ENCODE measurements around the gene RHOD. TPM values are rescaled to one million over a fixed set of nuclear protein-coding genes. Genes with fewer than 3 reads are reported as not detected.

Gene RHOD
- total and polyA plus RNA-seq, 4 donors: 1.3 to 16.8 (median 3.2) TPM

GRCh38 chr11:67099831-67100324, 43.2 kb downstream of the RHOD start:
- Histone ChIP-seq H3K4me3 (ENCODE audit: low read depth, low read length) (no peak overlapping the region), H3K36me3 (ENCODE audit: control insufficient read depth, insufficient read depth, low read length) (no peaks in the 10 kb centered on the region), H3K27ac (ENCODE audit: low read depth, low read length) (no peak overlapping the region), H3K27me3 (ENCODE audit: control insufficient read depth, insufficient read depth, low read length) (no peaks in the 10 kb centered on the region), H3K4me1 (ENCODE audit: control insufficient read depth, insufficient read depth, low read length) (peaks cover 5% of the 10 kb centered on the region), H3K9me3 (ENCODE audit: control insufficient read depth, insufficient read depth, low read length) (no peaks in the 10 kb centered on the region)
- WGBS (ENCODE audit: insufficient coverage): 72% methylated on average over 4 of the region's 6 CpGs
- DNase-seq (ENCODE audit: low read depth in 4 of 6, low spot score in 6 of 6): peak in 1 of 6 donors; percentile 31

- DNase-seq (ENCODE audit: low read depth in 4 of 6, low spot score in 6 of 6): no peak
- peaks cover 5% of the 10 kb centered on the region for H3K4me1 ChIP-seq (ENCODE audit: control insufficient read depth, insufficient read depth, low read length)
- no peak overlapping the region for H3K27ac ChIP-seq (ENCODE audit: low read depth, low read length)
- H3K36me3 ChIP-seq (ENCODE audit: control insufficient read depth, insufficient read depth, low read length): no peaks in the 10 kb centered on the region
- H3K4me3 ChIP-seq (ENCODE audit: low read depth, low read length): no peak overlapping the region
- no peaks in the 10 kb centered on the region for H3K27me3 ChIP-seq (ENCODE audit: control insufficient read depth, insufficient read depth, low read length)
- H3K9me3 ChIP-seq (ENCODE audit: control insufficient read depth, insufficient read depth, low read length): no peaks in the 10 kb centered on the region
- 91% methylated on average over 8 of the region's 8 CpGs for WGBS (ENCODE audit: insufficient coverage)
These were observed 46.0 kb downstream of the RHOD start for GRCh38 chr11:67102664-67103063.

GRCh38 chr11:67105964-67106363, 49.3 kb downstream of the RHOD start:
- Histone ChIP-seq H3K9me3 (ENCODE audit: control insufficient read depth, insufficient read depth, low read length) (no peaks in the 10 kb centered on the region), H3K27me3 (ENCODE audit: control insufficient read depth, insufficient read depth, low read length) (no peaks in the 10 kb centered on the region), H3K27ac (ENCODE audit: low read depth, low read length) (no peak overlapping the region), H3K4me1 (ENCODE audit: control insufficient read depth, insufficient read depth, low read length) (no peaks in the 10 kb centered on the region), H3K4me3 (ENCODE audit: low read depth, low read length) (no peak overlapping the region), H3K36me3 (ENCODE audit: control insufficient read depth, insufficient read depth, low read length) (no peaks in the 10 kb centered on the region)
- DNase-seq (ENCODE audit: low read depth in 4 of 6, low spot score in 6 of 6): no peak
- 80% methylated on average over 1 of the region's 2 CpGs for WGBS (ENCODE audit: insufficient coverage)

- Histone ChIP-seq H3K27ac (ENCODE audit: low read depth, low read length) (no peak overlapping the region), H3K4me1 (ENCODE audit: control insufficient read depth, insufficient read depth, low read length) (peaks cover 5% of the 10 kb centered on the region), H3K9me3 (ENCODE audit: control insufficient read depth, insufficient read depth, low read length) (no peaks in the 10 kb centered on the region), H3K36me3 (ENCODE audit: control insufficient read depth, insufficient read depth, low read length) (no peaks in the 10 kb centered on the region), H3K27me3 (ENCODE audit: control insufficient read depth, insufficient read depth, low read length) (no peaks in the 10 kb centered on the region), H3K4me3 (ENCODE audit: low read depth, low read length) (no peak overlapping the region)
- 60% methylated on average over 1 of the region's 1 CpG for WGBS (ENCODE audit: insufficient coverage)
- peak in 1 of 6 donors; percentile 45 for DNase-seq (ENCODE audit: low read depth in 4 of 6, low spot score in 6 of 6)
These were observed 54.6 kb downstream of the RHOD start for GRCh38 chr11:67111261-67111660.

DNA sequence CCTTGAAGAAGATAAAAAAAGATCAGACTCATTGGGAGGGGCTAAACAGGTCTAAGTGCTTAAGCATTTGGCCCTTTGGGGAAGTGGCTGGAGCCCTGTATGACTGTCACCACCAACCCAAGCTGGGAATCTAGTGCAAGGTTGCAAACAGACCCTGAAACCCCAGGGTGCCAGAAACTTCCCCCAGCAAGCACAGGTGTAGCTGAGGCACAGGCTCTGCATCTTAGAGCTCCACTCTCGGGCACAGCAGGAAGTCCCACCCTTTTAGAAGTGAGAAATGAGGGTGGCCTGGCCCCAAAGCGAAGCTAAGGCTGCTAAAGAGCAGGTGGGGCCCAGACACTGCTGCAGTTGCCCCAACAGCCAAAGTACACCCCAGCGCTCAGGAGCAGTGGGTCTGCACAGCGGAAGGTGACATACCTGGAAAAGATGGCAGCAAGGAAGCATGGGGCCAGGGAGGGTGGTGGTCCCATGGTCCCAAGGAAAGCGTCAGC, 56.6 kb downstream of the RHOD start:
- WGBS (ENCODE audit: insufficient coverage): 95% methylated on average over 5 of the region's 5 CpGs
- Histone ChIP-seq H3K4me3 (ENCODE audit: low read depth, low read length) (no peak overlapping the region), H3K27me3 (ENCODE audit: control insufficient read depth, insufficient read depth, low read length) (no peaks in the 10 kb centered on the region), H3K27ac (ENCODE audit: low read depth, low read length) (no peak overlapping the region), H3K4me1 (ENCODE audit: control insufficient read depth, insufficient read depth, low read length) (peaks cover 11% of the 10 kb centered on the region), H3K36me3 (ENCODE audit: control insufficient read depth, insufficient read depth, low read length) (no peaks in the 10 kb centered on the region), H3K9me3 (ENCODE audit: control insufficient read depth, insufficient read depth, low read length) (no peaks in the 10 kb centered on the region)
- no peak for DNase-seq (ENCODE audit: low read depth in 4 of 6, low spot score in 6 of 6)

GRCh38 chr11:67114275-67114896, 57.7 kb downstream of the RHOD start:
- no peak overlapping the region for H3K4me3 ChIP-seq (ENCODE audit: low read depth, low read length)
- no peak for DNase-seq (ENCODE audit: low read depth in 4 of 6, low spot score in 6 of 6)
- H3K4me1 ChIP-seq (ENCODE audit: control insufficient read depth, insufficient read depth, low read length): peaks cover 14% of the 10 kb centered on the region
- no peak overlapping the region for H3K27ac ChIP-seq (ENCODE audit: low read depth, low read length)
- H3K27me3 ChIP-seq (ENCODE audit: control insufficient read depth, insufficient read depth, low read length): no peaks in the 10 kb centered on the region
- WGBS (ENCODE audit: insufficient coverage): 76% methylated on average over 6 of the region's 10 CpGs
- no peaks in the 10 kb centered on the region for H3K36me3 ChIP-seq (ENCODE audit: control insufficient read depth, insufficient read depth, low read length)
- H3K9me3 ChIP-seq (ENCODE audit: control insufficient read depth, insufficient read depth, low read length): no peaks in the 10 kb centered on the region

DNA sequence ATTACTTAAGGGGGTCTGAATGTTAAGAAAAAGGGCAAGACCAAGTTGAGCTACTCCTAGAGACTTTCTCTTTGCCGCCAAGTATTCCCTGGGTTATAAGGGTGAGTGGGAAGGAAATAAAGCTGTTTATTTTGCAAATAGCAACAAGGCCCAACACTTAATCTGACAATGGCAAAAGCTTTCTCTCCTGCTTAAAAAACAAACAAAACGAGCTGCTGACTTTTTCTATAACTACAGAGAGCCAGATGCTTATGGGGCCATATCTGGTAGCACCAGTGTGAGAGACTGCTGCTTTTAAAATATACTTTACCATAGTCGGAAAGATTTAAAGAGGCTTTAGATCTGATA, 60.1 kb downstream of the RHOD start:
- H3K36me3 ChIP-seq (ENCODE audit: control insufficient read depth, insufficient read depth, low read length): no peaks in the 10 kb centered on the region
- no peaks in the 10 kb centered on the region for H3K27me3 ChIP-seq (ENCODE audit: control insufficient read depth, insufficient read depth, low read length)
- no peak for DNase-seq (ENCODE audit: low read depth in 4 of 6, low spot score in 6 of 6)
- H3K4me1 ChIP-seq (ENCODE audit: control insufficient read depth, insufficient read depth, low read length): peaks cover 14% of the 10 kb centered on the region
- no peak overlapping the region for H3K27ac ChIP-seq (ENCODE audit: low read depth, low read length)
- H3K4me3 ChIP-seq (ENCODE audit: low read depth, low read length): no peak overlapping the region
- no peaks in the 10 kb centered on the region for H3K9me3 ChIP-seq (ENCODE audit: control insufficient read depth, insufficient read depth, low read length)
- WGBS (ENCODE audit: insufficient coverage): no CpG with 5 or more reads among the region's 3 CpGs

DNA sequence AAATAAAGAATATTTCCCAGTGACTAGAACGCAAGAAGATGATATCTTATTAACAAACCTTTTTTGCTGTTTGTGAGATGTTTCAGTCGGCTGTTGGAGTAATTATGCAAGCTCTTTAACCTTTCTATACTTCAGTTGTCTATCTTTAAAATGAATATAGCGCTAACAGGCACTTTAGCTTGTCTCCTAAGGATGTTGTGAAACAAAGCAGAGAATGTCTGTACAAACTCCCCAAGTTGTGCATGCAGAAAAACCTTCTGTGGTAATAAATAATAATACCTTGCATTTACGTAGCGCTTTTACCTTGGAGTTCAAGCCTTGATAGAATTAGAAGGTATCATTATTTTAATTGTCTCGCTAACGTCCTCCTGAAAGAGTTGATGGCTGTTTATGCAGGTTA, 60.5 kb downstream of the RHOD start:
- no peak for DNase-seq (ENCODE audit: low read depth in 4 of 6, low spot score in 6 of 6)
- peak overlapping the region; percentile 42 for H3K27ac ChIP-seq (ENCODE audit: low read depth, low read length)
- H3K36me3 ChIP-seq (ENCODE audit: control insufficient read depth, insufficient read depth, low read length): no peaks in the 10 kb centered on the region
- no peaks in the 10 kb centered on the region for H3K27me3 ChIP-seq (ENCODE audit: control insufficient read depth, insufficient read depth, low read length)
- peak overlapping the region; percentile 11 for H3K4me3 ChIP-seq (ENCODE audit: low read depth, low read length)
- no peaks in the 10 kb centered on the region for H3K9me3 ChIP-seq (ENCODE audit: control insufficient read depth, insufficient read depth, low read length)
- peaks cover 15% of the 10 kb centered on the region for H3K4me1 ChIP-seq (ENCODE audit: control insufficient read depth, insufficient read depth, low read length)
- WGBS (ENCODE audit: insufficient coverage): no CpG with 5 or more reads among the region's 7 CpGs

DNA sequence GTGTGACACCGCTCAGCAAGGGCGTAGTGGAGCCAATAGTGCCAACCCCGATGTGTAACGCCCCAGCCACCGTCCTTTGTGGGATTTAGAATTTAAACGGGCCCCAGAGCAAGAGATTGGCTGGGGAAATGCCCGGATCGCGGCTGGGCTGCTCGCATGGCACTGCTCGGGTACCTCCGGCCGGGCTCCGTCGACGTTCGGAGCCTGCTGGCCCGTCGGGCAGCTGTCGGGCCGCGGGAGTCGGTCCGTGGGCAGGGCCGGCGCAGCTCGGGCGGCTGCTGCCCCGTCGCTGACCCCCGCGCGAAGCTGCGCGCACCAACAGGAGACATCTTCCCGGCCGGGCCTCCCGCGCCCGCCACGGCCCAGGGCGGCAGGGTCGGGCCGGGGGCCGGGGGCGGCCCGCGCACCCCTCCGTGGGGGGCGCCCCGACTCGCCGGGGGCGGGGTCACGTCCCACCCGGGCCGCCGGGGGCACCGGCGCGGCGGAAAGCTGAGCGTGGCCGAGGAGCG, 61.1 kb downstream of the RHOD start:
- Histone ChIP-seq H3K4me1 (ENCODE audit: control insufficient read depth, insufficient read depth, low read length) (peaks cover 17% of the 10 kb centered on the region), H3K36me3 (ENCODE audit: control insufficient read depth, insufficient read depth, low read length) (no peaks in the 10 kb centered on the region), H3K9me3 (ENCODE audit: control insufficient read depth, insufficient read depth, low read length) (no peaks in the 10 kb centered on the region), H3K27me3 (ENCODE audit: control insufficient read depth, insufficient read depth, low read length) (no peaks in the 10 kb centered on the region), H3K27ac (ENCODE audit: low read depth, low read length) (peak overlapping the region; percentile 42), H3K4me3 (ENCODE audit: low read depth, low read length) (peak overlapping the region; percentile 11)
- peak in 2 of 6 donors; percentile 39 to 50 for DNase-seq (ENCODE audit: low read depth in 4 of 6, low spot score in 6 of 6)
- 8% methylated on average over 65 of the region's 65 CpGs for WGBS (ENCODE audit: insufficient coverage)

- Histone ChIP-seq H3K4me3 (ENCODE audit: low read depth, low read length) (peak overlapping the region; percentile 29), H3K4me1 (ENCODE audit: control insufficient read depth, insufficient read depth, low read length) (peaks cover 17% of the 10 kb centered on the region), H3K36me3 (ENCODE audit: control insufficient read depth, insufficient read depth, low read length) (no peaks in the 10 kb centered on the region), H3K9me3 (ENCODE audit: control insufficient read depth, insufficient read depth, low read length) (no peaks in the 10 kb centered on the region), H3K27ac (ENCODE audit: low read depth, low read length) (peak overlapping the region; percentile 89), H3K27me3 (ENCODE audit: control insufficient read depth, insufficient read depth, low read length) (no peaks in the 10 kb centered on the region)
- WGBS (ENCODE audit: insufficient coverage): 3% methylated on average over 55 of the region's 59 CpGs
- DNase-seq (ENCODE audit: low read depth in 4 of 6, low spot score in 6 of 6): peak in 1 of 6 donors; percentile 36
These were observed 61.6 kb downstream of the RHOD start for GRCh38 chr11:67118181-67118766.
